HG03571 (cell line): ENCODE results near the gene RFC1.

ENCODE experiments used
- ATAC-seq: cut with Tn5 transposase; IDR thresholded peaks from one replicate; pipeline ENCODE4 v1.9.1; 2021; ENCODE audit not compliant: unreplicated experiment

RFC1 gene

GRCh38 chr4:39255266-39255665, 110.9 kb downstream of the RFC1 start:
- ATAC-seq = no peak

GRCh38 chr4:39243462-39243861, 122.7 kb downstream of the RFC1 start:
- ATAC-seq = no peak
